TTC549 (cell line): Measurements from ENCODE around the gene TIMM44.
"Not testable (repeated sequence)": the region's sequence is repeated elsewhere in the genome, so short reads cannot be mapped to it uniquely, and the experiment has no call there.

Experiments used
- FAIRE-seq: peaks from 2 replicates; lab custom pipeline; 2012; peaks lifted over from hg19 to GRCh38; lab: Jason Lieb, UNC

The TIMM44 gene

DNA sequence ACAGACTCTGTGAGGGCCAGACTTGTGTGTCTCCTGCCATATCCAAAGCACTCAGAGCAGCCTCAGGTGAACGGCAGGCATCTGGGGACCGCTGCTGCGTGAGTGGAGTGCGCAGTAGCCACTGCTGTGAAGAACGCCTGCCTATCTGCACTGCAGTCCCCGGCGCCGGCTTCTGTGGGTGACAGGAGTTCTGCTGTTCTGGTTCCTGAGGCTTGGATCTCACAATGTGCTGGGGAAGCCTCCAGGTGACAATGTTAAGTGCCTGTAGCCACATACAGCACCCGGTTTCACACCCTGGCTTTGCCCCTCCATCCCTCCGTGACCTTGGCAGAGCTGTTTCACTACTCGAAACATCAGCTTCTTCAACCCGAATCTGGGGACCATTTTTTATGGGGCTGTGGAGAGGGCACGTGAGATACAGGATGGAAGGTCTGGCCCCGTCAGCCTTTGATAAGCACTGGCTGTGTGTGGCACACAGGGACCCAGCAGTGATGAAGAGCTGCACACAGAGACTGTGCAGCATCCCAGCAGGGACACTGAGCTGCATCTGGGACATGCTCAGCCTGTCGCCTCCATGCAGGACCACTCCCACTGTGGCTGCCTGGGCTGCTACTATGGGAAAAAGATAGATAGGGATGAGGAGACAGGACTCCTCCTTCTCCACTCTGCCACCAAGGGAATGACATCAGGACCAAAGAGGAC, 33.7 kb upstream of the TIMM44 start:
- no peak for FAIRE-seq

DNA sequence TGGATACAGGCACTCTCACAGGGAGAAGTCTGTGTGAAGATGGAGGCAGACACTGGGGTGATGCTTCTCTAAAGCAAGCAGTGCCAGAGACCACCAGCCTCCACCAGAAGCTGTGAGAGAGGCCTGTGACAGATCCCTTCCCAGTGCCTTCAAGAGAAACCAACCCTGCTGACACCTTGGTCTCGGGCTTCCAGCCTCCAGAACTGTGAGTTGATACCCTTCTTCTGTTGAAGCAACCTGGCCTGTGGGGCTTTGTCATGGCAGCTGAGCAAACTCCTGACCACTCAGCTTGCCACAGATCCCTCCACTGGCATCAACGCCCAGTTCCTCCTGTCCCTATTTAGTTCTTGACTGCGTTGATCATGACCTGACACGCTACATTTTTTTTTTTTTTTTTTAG, 33.0 kb upstream of the TIMM44 start:
- FAIRE-seq = no peak

DNA sequence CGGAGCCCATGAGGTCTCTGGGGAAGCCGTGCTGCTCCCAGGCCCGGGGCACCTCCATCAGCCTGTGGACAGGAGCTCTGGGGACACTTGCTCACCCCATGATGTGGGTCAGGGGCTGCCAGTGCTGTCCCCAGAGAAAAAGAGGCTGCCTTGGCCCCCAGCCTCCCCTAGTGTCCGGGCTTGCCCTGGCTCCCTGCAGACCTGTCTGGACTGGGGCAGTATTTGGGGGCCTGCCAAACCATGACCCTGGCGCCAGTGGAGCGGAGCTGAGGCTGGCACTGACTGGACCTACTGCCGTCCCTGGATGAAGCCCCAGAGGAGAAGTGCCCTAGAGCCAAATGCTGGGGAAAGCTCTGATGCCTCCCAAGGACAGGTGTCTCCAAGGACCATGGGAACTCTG, 31.6 kb upstream of the TIMM44 start:
- FAIRE-seq = no peak

DNA sequence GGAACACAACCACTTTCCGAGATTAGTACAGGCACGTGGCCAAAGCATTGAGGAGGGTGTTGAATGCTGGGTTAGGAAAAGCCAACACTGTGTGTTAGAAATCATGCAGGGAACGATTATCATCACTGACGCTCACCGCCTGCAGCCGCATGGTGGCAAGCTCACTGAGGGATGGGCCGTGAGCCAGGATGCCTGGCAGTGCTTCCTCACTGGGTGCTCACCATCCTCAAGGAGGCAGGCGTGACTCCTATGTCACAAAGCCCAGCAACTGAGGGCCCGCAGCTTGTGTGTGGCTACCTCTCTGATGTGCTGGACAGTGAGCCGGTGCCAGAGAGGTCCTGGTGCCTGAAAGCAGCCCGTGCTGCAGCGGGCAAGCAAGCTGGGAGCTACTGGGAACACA, 30.4 kb upstream of the TIMM44 start:
- no peak for FAIRE-seq

DNA sequence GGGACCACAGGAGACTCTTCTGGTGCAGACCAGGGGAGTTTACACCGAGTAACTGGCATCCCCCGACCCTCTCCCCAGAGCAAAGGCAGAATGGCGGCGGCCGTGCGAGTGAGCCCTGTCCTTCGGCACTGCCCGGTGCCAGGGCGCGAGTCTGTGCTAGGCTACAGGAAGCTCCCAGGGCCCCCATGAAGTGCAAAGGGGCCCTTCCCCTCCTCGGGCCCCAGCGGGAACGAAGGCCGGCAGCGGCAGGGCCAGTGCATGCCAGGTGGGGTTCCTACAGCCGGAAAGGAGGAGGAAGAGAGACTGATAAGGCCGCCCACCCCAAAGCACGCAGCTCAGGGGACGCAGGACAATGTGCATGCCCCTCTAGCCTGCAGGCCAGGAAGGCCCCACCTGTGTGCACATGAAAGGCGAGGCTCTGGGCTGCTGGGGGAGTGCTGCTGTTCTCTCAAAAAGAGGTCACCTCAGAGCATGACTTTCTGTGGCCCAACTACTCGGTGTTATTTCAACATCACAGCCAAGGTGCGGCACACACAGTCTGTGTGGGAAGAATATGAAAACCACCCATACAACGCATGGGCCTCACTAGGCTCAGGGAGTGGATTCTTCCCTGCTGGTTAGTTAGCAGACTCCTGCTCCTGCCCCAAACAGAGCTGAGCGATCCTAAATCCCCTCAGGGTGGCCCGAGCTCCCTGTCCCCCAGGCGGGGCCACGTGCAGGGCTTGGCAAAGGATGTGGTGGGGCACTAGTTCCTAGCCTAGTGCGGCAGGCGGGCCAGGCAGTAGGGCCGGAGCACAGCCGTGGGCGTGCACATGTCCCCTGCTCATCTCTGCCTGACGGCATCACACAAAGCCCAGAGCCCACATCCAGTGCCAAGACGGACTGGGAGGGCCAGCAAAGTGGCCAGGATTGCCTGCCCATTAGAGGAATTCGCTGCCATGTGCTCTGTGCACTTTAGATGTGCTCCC, 28.4 kb upstream of the TIMM44 start:
- FAIRE-seq = no peak

DNA sequence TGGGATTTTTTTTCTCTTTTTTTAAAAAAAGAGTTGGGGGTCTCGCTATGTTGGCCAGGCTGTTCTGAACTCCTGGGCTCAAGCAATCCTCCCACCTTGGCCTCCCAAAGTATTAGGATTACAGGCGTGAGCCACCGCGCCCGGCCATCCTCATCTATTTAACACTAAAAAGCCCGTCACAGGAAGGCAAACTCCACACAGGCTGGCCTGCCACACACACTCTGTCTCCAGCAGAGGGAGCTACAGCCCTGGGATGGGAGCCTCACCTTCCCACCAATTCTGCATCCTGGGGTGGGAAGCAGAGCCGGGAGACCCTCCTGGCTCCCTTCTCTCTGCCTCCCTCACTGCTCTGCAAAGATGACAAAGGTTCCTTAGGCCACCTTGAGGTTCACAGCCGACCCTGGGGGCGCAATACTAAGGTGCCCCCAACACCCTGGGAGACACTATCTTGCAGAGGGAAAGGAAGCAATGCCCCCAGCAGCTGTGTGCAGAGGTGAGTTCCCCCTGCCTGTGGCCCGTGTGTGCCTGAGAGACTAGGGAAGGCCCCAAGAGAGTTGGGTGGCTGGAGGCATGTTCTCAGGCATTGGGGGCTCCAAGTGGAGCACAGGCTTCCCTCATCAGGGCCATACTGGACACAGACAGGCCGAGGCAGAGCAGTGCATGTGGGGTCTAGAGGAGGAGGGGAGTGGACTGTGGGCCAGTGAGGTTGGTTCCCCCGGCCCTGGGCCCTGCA, 27.4 kb upstream of the TIMM44 start:
- no peak for FAIRE-seq

DNA sequence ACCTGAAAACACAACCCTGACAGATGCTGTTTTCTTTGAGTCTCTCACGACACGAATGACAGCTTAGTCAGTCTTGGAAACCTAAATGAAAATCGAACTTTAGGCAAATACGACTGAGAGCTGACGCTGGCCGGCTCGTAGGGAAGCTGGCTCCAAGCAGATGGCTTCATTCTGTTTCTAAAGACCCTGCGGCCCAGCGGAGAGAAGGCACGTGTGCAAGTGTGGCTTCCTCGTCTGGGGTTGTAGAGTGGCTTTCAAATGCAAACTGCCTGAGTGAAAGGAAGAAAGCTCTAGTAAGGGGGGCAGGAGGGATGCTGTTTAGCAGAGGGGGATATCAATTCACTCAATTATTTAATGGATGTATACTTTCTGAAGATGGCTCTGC, 26.1 kb upstream of the TIMM44 start:
- FAIRE-seq = no peak

DNA sequence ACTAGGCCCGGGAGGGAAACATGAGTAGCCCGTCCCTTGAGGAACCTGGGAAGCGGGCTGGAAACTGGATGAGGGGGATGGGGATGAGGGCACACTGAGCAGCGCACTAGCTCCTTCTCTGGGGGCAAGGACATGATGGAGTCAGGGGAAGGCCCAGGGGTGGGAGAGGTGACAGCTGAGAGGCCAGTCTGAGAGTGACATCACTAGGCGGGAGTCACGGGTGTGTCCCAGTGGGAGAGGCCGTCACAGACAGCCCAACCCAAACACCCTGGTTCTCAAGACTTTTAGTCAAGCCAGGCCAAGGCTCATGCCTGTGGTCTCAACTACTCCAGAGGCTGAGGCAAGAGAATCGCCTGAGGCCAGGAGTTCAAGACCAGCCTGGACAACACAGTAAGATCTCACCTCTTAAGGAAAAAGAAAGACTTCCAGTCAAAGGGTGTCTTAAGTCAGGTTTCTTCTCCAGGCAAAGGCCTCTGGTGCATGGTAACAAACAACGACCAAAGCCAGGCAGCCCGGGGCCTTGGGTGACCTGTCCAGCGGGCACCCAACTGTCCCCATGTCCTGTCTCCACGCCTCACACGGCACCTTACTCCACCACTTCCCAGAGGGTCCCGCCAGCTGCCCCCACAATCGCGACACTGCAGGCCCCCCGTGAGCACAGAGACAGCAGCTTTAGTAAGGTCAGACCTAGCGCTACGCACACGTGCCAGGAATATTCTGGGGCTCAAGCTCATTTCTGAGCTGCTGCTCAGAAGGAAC, 25.5 kb upstream of the TIMM44 start:
- FAIRE-seq = no peak

DNA sequence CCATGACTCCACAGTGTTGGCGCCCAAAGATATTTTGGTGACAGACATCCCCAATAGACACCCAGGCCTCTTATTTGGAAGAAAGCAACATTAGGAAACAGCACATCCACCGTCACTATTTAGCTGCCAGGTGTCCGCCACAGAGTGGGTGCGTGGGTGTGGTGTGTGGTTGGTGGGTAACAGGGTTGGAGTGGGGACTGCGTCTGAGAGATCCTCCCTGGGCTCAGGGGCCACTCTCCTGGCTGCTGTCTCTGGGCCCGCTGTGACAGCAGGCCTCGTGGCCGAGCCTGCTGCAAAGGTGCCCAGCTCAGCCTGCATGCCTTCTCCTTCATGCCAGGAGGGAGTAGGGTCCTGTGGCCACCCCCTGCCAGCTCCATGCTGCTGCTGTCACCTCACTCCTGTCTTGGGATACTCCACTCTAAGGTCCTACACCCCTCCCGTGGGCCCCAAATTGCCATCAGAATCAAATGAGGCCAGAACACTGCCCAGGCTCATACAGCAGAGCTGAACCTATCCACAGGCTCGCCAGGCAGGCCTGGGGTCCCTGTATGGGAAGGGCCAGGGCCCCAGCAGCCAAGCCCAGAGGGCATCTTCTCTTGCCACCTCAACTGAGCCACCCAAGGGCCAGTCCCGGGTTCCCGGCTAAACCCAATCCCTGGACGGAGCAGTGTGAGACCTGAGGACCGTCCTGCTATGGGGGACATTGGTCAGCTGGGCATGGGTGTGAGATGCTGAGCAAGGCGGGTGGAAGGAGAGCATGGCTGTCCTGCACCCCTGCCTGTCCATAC, 24.7 kb upstream of the TIMM44 start:
- FAIRE-seq = no peak

DNA sequence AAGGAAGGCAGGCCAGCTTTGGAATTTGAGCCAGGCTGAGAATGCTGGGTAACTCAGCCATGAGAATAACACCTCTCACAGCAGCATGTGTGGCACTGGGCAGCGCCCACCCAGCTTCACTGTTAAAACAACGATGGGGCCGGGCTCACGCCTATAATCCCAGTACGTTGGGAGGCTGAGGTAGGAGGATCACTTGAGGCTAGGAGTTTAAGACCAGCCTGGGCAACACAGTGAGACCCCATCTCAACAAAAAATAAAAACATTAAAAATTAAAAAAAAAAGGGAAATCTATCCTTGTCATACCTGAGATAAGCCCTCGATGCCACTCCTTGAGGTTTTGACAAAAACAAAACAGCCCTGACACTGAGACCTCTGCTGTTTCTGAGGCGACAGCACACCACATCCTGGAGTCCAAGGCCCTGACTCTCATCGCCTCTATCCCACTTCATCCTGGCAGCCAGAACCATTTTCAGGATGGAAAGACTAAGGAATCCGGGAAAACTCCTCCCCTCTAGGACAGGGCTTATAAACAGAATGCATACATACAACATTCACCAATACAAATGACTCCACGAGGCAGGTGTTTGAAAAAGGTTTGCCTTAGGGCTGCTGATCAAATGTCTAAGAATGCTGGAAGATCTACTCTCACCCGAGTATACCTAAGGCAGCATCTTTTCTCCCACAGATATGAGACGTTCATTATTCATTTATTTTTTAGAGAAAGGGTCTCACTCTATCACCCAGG, 22.6 kb upstream of the TIMM44 start:
- no peak for FAIRE-seq

DNA sequence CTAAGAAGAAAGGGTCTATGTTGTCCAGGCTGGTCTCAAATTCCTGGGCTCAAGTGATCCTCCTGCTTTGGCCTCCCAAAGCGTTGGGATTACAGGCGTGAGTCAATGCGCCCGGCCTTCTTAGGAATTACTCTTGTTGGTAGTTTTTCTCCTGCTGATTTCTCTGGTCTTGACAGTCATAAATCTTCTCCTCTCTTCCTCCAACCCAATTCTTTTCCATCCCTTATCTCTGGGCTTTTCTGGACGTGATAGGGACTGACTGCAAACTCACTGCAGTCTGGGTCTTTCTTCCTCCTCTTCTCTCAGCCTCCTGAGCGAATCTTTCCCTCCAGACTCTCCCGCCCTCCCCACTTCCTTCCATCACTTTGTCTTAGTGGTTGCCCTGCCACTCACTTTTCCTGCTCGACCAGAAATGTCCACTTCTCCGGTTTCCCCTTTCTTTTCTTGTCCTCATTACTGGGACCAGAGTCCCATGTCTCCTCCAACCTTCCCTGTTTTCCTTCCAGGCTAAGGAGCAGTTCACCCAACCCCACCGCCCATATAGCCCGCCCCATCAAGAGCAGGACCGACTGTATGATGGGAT, 21.9 kb upstream of the TIMM44 start:
- FAIRE-seq = no peak

DNA sequence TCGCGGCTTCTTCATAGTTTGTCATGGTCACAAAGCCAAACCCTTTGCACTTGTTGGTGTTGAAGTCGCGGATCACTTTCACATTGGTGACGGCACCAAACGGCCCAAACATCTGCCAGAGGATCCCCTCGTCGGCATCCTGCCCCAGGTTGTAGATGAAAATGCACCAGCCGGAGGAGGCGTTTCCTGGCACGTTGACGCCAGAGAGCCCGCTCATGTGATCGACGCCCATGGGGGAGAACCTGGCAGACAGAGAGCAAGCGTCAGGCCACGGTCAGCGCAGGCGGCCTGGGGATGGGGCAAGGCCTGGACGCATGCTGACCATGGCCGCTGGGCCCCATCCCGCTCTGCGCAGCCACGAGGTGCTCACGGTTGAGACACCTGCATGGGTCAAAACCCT, 20.1 kb upstream of the TIMM44 start:
- no peak for FAIRE-seq

DNA sequence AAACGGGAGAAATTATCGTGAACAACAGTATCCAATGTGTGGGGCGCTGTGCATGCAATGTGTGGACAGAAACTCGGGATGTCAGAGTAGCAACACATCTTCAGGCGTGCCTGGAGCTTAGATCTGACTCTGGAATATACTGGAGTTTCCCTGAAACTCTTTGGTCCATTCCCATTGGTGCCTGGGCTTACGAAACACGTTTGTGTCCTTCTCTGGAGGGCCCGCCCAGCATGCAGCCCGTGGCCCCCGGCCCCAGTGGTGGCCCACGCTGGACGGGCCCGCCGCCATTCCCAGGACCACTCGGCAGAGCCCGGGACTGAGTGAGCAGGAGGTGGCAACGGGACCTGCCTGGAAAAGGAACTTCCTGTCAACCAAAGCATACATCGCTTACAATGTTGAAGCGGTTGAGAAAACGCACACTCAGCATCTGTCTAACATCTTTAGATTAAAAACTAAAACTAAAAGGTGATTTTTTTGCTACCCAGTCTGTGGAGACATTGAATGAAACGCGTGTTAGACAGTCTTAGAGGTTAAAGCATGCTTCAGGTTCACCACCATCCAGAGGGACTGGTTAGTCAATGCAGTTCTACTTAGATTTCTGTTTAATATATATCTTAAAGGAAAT, 19.3 kb upstream of the TIMM44 start:
- FAIRE-seq = no peak

DNA sequence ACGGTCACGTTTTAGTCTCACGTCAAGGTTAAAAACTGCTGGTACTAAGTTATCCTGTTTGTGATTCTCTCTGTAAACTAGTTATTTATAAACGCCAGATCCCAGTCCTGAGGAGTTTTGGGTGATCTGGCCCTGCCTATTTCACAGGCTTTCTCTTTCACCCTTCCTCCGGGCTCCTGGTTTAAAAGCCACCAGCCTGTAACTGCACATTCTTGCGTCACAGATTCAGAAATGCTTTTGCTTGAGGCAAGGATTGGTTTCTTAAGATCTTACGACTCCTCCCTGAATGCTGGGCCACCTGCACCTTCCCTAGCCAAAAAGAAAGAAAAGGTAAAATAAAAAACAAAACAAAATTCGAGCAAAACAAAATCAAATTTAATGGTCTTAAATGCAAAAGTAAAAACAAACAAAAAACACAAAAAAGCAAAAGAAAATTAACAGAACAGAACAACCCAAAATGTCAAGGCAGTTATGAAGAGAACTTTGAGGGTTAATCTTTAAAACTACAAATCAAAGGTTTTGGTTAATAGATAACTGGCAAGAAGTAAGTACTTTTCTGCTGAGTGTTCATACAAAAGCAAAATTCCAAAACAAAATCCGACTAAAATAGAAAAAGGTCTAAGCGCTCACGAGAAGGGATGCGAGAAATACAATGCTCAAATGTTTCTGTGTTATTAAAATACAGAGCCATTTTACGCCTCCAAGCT, 18.6 kb upstream of the TIMM44 start:
- FAIRE-seq = no peak

DNA sequence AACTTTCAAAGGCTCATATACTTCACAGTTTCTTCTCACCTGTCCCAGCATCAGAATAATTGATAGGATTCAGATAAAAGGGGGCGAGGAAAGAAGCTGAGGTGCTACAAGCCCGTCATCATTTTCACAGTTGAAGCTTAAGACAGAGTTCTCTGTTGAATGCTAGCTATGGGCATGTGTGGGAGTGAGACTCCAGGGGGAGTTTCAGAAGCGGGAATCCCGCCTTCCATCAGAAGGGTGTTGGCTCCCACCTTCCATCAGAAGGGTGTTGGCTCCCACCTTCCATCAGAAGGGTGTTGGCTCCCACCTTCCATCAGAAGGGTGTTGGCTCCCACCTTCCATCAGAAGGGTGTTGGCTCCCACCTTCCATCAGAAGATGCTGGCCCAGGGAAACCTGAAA, 17.6 kb upstream of the TIMM44 start:
- not testable (repeated sequence) for FAIRE-seq

DNA sequence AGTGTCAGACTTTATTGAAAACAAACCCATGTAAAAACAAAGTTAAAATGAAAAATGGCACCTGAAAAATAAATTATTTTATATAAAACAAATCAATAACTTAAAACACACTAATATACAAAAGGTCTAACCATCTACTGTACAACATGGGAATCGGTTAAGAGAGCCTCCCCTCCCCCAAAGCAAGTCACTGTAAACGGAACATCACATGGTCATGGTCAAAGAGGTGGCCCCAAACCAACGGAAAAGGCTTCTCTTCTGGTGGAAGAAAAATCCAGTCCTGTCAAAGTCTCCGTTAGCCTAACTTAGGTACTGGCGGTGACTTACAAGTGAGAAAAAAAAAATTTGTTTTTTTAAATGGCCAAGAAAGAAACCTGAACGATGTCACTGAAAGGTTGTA, 15.7 kb upstream of the TIMM44 start:
- FAIRE-seq = no peak

DNA sequence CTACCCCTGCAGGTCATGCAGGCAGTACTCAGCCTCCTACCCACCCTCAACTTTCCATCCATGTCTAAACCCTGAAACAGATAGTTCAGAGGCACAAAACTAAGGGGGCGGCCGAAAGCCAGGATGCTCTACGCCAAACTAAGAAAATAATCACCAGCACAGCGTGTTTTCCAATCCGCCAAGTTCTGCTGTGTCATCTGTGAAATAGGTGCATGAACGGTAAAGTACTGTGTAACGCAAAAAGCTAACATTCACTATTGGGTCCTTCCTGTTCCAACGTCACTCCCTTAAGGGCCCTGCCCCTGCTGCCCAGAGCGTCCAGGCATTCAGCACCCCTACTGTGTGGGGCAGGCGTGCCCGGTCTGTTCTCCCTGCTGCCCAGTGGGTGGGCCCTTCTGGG, 12.2 kb upstream of the TIMM44 start:
- no peak for FAIRE-seq

DNA sequence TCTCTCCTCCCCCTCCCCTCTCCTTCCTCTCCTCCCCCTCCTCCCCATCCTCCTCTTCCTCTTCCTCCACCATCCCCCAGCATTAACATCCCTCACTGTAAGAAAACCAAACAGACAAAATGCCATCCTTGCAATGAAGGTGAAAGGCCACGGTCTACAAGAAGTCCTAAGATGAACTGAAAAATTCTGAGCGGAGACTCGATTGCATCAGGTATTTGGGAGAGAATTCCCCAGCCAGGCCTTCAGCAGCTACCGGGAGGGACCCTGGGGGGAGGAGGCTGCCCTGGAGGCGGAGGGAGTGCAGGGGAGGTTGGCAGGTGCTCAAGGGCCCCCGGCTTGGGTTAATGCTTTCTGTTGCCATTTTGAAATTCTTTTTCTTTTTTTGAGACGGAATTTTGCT, 10.1 kb upstream of the TIMM44 start:
- FAIRE-seq = no peak

DNA sequence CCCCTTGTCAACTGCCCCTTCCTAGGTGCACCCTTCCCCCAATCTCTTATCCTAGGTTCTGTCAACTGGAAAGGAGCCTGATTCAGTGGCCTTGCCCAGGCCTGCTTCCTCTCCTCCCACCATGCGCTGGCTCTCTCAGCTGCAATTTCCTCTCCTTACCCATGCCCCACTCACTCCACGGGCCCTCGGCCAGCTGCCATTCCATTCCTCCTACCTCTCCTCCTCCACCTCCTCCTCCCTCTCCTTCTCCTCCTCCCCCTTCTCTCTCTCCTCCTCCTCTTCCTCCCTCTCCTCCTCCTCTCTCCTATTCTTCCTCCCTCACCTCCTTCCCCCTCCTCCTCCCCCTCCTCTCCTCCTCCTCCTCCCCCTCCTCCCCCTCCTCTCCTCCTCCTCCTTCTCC, 9.6 kb upstream of the TIMM44 start:
- no peak for FAIRE-seq
